ENCODE results near the gene ANTXR1. TPM values are rescaled to one million over a fixed set of nuclear protein-coding genes. Genes with fewer than 3 reads are reported as not detected.

ANTXR1 gene
- total RNA-seq, 1 experiment from 2014 or later = 0.66 TPM

DNA sequence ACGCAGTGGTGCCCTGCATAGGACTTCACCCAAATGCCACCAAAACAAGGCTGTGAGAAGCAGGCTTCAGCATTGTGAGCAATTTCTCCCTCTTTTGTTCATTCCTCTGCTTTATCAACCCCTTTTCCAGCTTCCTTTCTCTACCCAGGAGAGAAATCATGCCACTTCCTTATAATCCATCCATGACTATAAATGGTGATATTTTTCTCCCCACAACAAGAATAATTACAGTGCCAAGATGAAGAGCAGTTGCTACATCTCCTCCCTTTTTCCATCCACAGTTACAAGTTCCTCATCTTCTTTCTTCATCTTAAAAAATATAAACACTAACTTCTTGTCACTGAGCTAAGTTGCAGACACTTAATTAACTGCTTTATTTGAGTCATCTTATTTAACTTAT is 167.2 kb downstream of the ANTXR1 start:
- no peak overlapping the region for H3K4me3 Mint-ChIP-seq (ENCODE audit: low read depth, unreplicated experiment)

DNA sequence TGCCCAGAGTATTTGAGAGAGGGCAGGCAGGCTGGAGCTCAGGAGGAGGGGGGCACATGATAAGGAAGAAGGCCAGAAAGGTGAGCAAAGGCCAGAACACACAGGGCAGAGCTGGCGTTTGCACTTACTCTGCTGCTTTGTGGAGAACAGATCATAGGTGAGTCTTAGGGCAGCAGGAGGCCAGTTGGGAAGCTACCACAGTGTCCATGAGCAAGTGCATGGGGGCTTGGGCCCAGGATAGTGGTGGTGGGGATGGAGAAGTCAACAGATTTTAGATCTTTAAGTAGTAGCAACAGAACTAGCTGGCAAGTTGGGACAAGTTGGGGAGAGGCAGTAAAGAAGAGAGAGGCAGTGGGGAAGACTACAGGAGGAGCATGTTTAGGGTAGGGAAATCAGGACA is 168.0 kb downstream of the ANTXR1 start:
- H3K4me1 Mint-ChIP-seq (ENCODE audit: low read depth, unreplicated experiment) = peaks cover 6% of the 10 kb centered on the region

More for the DNA sequence above, 167.2 kb downstream of the ANTXR1 start:
- Mint-ChIP-seq H3K4me1 (ENCODE audit: low read depth, unreplicated experiment) (peaks cover 6% of the 10 kb centered on the region), H3K27ac (ENCODE audit: unreplicated experiment) (no peak overlapping the region), H3K36me3 (ENCODE audit: insufficient read depth, unreplicated experiment) (no peaks in the 10 kb centered on the region), H3K9me3 (ENCODE audit: low read depth, unreplicated experiment) (no peaks in the 10 kb centered on the region), H3K27me3 (ENCODE audit: unreplicated experiment) (peaks cover 24% of the 10 kb centered on the region)
- DNase-seq = no peak
- BruUV-seq (replicated peaks) = no TSS peak
- TF ChIP-seq, protein P1, sequence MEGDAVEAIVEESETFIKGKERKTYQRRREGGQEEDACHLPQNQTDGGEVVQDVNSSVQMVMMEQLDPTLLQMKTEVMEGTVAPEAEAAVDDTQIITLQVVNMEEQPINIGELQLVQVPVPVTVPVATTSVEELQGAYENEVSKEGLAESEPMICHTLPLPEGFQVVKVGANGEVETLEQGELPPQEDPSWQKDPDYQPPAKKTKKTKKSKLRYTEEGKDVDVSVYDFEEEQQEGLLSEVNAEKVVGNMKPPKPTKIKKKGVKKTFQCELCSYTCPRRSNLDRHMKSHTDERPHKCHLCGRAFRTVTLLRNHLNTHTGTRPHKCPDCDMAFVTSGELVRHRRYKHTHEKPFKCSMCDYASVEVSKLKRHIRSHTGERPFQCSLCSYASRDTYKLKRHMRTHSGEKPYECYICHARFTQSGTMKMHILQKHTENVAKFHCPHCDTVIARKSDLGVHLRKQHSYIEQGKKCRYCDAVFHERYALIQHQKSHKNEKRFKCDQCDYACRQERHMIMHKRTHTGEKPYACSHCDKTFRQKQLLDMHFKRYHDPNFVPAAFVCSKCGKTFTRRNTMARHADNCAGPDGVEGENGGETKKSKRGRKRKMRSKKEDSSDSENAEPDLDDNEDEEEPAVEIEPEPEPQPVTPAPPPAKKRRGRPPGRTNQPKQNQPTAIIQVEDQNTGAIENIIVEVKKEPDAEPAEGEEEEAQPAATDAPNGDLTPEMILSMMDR (IDR thresholded peaks at IDR 0.05; ENCODE audit: unreplicated experiment) = no peak
- intact Hi-C loops (cut with micrococcal nuclease; ENCODE audit: unreplicated experiment) = no loop called here
- CTCF ChIA-PET = no interaction called here

DNA sequence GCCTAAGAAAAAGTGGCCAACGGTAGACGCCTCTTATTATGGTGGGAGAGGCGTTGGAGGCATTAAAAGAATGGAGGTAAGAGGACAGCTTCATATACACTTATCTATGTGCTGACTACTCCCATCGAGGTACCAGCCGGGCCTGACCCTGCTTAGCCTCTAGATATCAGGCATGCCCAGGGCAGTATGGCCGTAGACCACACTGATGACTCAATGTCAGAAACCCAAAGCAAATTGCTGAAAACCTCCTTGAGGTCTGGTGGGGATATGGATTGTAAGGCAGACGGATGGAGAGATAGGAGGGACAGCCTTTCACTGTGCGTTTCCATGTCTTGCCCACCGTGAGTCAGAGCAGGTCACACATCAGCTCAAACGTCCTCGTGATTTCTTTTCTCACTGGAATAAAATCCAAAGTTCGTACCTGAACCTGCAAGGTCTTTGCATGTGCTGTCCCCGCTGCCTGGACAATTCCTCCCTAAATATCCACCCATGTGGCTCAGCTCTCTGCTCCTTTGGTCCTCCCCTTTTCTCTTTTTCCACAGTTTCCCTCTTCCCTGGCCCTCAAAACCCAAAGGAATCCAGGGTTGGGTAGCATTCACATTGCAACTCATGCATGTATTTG is 168.9 kb downstream of the ANTXR1 start:
- Mint-ChIP-seq H3K4me1 (ENCODE audit: low read depth, unreplicated experiment) (peaks cover 6% of the 10 kb centered on the region), H3K27ac (ENCODE audit: unreplicated experiment) (no peak overlapping the region), H3K4me3 (ENCODE audit: low read depth, unreplicated experiment) (no peak overlapping the region), H3K36me3 (ENCODE audit: insufficient read depth, unreplicated experiment) (no peaks in the 10 kb centered on the region), H3K9me3 (ENCODE audit: low read depth, unreplicated experiment) (no peaks in the 10 kb centered on the region), H3K27me3 (ENCODE audit: unreplicated experiment) (peaks cover 35% of the 10 kb centered on the region)
- no TSS peak for BruUV-seq (replicated peaks)
- TF ChIP-seq, protein P1 (IDR thresholded peaks at IDR 0.05; ENCODE audit: unreplicated experiment) = no peak
- DNase-seq = no peak
- CTCF ChIA-PET = no interaction called here
- intact Hi-C loops (cut with micrococcal nuclease; ENCODE audit: unreplicated experiment) = no loop called here

More for the DNA sequence above, 168.0 kb downstream of the ANTXR1 start:
- CTCF ChIA-PET = no interaction called here
- Mint-ChIP-seq H3K4me3 (ENCODE audit: low read depth, unreplicated experiment) (no peak overlapping the region), H3K27ac (ENCODE audit: unreplicated experiment) (no peak overlapping the region), H3K36me3 (ENCODE audit: insufficient read depth, unreplicated experiment) (no peaks in the 10 kb centered on the region), H3K27me3 (ENCODE audit: unreplicated experiment) (peaks cover 25% of the 10 kb centered on the region), H3K9me3 (ENCODE audit: low read depth, unreplicated experiment) (no peaks in the 10 kb centered on the region)
- intact Hi-C loops (cut with micrococcal nuclease; ENCODE audit: unreplicated experiment) = no loop called here
- no TSS peak for BruUV-seq (replicated peaks)
- no peak for DNase-seq
- TF ChIP-seq, protein P1 (IDR thresholded peaks at IDR 0.05; ENCODE audit: unreplicated experiment) = no peak

DNA sequence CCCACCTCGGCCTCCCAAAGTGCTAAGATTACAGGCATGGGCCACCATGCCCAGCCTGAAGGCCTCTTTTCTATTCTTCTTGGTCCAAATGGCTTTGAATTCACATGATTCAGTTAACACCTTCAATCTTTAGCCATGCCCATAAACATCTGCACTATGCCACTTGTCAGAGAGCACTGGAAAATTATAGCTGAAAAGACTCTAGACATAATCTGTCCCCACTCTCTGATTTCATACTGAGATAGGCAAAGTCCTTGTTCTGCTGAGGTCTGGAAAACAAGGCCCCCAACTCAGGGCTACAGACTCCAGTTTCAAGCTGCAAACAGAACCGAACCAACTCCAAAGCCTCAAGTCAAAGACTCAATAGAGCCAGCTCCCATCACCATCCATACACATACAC is 170.7 kb downstream of the ANTXR1 start:
- no peak for DNase-seq
- Mint-ChIP-seq H3K36me3 (ENCODE audit: insufficient read depth, unreplicated experiment) (no peaks in the 10 kb centered on the region), H3K27me3 (ENCODE audit: unreplicated experiment) (peaks cover 51% of the 10 kb centered on the region), H3K4me3 (ENCODE audit: low read depth, unreplicated experiment) (no peak overlapping the region), H3K9me3 (ENCODE audit: low read depth, unreplicated experiment) (no peaks in the 10 kb centered on the region), H3K27ac (ENCODE audit: unreplicated experiment) (no peak overlapping the region), H3K4me1 (ENCODE audit: low read depth, unreplicated experiment) (no peaks in the 10 kb centered on the region)
- TF ChIP-seq, protein P1 (IDR thresholded peaks at IDR 0.05; ENCODE audit: unreplicated experiment) = no peak
- intact Hi-C loops (cut with micrococcal nuclease; ENCODE audit: unreplicated experiment) = no loop called here
- CTCF ChIA-PET = no interaction called here
- no TSS peak for BruUV-seq (replicated peaks)

All from Calu3 (cell line).